NCI-H526 (cell line): ENCODE results near the gene FGF14.
A peak's percentile ranks its signal among the peaks of the same experiment; 100 is the strongest.

ENCODE experiments used
- DNase-seq, 2 experiments: peaks; one replicate each; lab custom pipeline; 2025; lab: John Stamatoyannopoulos, UW

Gene FGF14

DNA sequence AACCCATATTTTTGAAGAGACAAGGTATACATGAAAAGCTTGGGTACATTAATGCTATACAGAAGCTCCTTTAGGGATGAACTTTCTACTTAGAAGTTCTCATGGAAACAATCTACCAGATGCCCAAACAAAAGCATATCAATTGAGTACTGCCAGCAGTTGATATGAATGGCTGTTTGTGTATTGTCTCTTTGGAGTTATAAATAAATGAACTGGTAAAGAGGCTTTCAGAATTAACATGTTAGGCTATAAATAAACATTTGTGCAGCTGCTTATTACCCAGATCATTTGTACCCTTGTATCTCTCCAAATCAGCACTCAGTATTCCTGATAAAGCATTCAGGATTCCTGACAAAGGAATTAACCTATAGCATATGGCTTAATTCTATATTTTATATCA, 418.9 kb downstream of the FGF14 start:
- DNase-seq: no peak

DNA sequence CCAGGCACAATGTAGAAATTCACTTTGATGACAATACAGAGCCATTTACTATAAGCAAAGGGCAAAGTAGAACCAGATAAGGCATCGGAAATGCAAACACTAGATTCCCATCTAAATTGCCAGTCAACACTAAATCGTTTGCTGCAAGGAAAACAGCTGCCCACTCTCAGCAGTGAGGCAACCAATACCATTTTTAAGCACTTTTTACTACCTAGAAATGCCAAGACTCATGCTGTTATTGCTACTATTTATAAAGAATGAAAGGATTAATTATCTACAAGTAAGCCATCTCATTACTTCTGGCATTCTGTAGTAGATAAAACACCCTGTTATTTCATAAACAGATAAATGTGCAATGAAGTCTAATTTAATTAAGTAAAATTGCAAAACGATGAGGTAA, 422.0 kb downstream of the FGF14 start:
- DNase-seq: no peak

DNA sequence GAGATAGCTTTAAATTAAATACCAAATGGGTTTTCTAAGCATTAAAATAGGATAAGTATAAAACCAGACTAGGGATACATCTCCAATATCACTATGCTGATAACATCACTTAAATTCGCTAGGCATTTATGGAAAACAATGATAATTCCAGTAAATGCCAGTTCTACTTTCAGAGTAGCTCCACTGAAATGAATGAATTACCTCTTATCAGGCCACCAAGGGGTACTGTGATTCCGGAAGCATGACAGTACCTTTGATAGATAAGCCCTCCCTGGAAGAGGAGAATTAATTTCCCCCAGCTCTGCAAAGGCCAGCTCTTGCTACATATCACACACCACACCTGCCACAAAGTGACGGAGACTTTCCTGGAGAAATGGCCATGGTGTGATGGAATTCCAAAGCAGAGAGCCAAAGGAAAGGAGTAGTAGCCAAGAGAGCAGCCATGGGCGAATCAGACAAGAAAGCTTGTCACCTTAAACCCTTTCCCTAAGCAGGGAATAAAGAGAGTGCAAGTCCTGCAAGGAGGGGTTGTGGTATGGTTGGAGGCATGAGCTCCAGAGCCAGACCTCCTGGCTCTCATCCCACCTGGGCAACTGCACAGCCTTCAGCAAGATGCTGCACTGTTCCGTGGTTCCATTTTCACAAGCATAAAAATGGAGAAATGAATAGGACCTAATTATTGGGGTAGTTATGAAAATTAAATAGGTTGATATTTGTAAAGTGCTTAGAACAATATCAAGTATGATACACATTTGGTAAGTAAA, 423.1 kb downstream of the FGF14 start:
- DNase-seq: no peak

DNA sequence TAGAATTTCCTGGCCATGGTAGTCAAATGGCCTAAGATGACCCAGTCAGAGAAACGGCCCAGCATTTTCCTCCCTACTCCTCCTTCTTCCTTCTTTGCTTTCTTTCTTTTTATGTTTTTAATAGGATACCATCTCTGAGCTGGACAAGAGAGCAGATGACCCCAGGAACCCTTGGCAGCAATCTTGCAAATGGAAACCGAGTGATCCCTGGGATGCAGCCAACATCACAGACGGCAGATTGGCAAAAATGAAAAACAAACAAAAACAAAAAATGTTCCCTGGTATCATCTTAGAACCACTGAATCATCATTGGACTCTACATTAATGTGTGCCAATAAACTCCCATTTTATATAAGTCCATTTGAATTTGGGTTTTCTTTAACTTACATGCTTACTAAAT, 424.4 kb downstream of the FGF14 start:
- no peak for DNase-seq

DNA sequence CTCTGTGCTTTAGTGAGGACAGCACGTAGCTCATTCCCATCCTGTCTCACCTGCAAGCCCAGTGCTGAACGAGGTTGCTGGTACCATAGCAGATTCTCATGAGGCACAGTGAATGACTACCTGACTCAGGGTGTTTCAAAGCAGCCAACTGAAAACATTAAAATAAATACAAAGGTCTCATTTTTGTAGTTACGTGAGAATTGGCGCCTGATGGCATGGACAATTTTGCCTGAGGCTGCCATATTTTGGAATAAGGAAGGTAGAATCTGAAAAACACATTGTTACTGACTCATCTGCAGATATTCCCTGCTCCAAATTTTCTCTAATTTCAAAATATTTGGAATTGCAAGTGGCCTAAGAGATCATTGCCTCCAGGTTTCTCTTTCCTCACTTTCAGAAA, 429.7 kb downstream of the FGF14 start:
- DNase-seq: no peak

- no peak for DNase-seq
Measured at GRCh38 chr13:101970341-101970740, 431.5 kb downstream of the FGF14 start.

DNA sequence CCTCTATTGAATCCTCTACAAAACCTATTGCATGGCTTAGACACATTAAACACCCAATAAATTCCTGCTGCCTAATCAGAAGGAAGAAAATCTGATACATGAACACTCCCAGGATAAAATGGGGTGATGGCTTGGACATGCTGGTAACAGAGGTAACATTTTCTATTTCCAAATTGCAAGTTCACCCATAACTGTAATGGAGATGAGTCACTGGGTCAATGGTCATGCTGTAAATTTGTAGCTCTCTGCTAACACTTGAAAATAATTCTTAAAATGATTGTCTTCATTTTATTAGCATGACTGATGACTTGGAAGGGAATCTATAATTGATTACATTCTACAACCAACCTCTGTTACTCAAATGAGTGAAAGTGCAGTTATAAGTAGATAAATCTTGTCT, 434.1 kb downstream of the FGF14 start:
- no peak for DNase-seq

GRCh38 chr13:101967216-101967615, 434.6 kb downstream of the FGF14 start:
- DNase-seq: no peak

DNA sequence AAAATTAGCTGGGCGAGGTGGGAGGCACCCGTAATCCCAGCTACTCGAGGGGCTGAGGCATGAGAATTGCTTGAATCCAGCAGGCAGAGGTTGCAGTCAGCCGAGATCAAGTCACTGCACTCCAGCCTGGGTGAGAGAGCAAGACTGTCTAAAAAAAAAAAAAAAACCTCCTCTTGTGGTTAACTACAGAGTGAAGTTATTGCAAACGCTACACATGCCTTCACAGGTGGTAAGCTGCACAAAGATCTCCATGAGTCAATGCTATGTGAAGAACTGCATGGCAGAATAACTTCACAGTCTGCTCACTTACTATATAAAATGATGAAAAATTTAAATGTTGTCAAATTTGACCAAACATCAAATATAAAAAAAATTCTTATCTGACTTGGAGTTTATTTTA, 436.8 kb downstream of the FGF14 start:
- no peak for DNase-seq

- DNase-seq: no peak
Measured at GRCh38 chr13:101959016-101959415, 442.8 kb downstream of the FGF14 start.

DNA sequence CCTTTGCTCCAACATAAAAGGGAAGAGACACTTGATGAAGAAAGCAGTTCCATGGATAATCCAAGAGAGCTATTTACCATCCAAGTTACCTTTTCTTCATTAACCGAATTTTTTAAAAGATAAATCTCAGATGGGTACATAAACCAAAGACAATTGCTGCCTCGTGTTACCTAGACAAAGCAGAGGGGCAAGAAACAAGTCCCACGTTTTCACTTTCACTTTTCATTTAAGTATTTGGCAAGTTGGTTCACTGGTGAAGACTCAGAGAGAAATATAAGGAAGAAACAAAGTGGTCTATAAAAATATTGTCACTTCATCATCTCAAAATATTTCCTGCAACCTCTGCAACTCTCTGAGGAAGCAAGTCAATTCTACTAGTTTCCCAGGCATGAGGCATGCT, 446.1 kb downstream of the FGF14 start:
- no peak for DNase-seq

GRCh38 chr13:101951114-101951513, 450.7 kb downstream of the FGF14 start:
- no peak for DNase-seq

- no peak for DNase-seq
Measured at GRCh38 chr13:101949681-101950080, 452.2 kb downstream of the FGF14 start.

DNA sequence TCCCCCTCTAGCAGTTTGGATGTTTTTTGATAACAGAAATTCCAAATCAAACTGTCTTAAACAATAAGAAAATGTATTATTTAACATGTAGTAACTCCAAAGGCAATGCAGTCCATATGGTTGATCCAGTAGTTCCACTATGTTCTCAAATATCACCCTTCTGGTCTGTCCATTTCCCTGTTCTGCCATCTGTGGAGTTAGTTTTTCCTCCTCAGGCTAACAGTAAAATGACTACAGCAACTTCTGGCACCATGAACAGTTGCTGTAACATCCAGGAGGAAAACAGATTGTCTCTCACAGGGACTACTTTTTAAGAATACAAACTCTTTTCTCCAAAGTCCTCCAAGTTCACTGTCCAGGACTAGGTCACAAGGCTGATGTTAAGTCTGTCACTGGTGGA, 455.4 kb downstream of the FGF14 start:
- DNase-seq: no peak

GRCh38 chr13:101945435-101945834, 456.4 kb downstream of the FGF14 start:
- no peak for DNase-seq

DNA sequence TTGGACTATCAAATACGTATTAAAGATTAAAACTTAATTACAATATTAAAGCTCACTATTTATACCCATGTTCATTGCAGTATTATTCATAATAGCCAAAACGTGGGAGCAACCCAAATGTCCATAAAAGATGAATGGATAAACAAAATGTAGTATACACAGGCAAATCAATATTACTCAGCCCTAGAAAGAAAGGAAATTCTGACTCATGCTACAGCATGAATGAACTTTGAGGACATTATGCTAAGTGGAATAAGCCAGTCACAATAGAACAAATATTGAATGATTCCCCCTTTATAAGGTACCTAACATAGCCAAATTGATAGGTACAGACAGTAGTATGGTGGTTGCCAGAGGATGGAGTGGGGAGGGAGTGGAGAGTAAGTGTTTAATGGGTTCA, 457.3 kb downstream of the FGF14 start:
- DNase-seq: no peak

- no peak for DNase-seq
Measured at GRCh38 chr13:101942535-101943157, 459.2 kb downstream of the FGF14 start.

DNA sequence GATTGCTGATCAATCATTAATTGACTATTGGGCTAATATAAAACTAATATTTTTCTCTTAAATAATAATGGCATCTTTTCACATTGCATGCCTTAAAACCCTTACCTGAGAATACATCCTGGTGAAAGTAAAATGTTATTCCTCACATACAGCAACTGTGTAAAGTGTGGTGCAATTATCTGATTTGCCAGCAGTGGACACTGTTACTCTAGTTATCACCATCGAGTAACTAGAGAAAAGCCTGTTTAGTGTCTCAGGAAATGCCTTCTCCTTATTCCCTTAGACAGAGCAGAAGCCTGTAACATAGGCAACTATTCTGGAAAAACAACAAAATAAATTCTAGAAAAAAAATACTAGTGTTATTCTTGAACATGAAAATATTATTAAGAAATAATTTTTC, 459.8 kb downstream of the FGF14 start:
- peak; percentile 10 to 59 for DNase-seq

DNA sequence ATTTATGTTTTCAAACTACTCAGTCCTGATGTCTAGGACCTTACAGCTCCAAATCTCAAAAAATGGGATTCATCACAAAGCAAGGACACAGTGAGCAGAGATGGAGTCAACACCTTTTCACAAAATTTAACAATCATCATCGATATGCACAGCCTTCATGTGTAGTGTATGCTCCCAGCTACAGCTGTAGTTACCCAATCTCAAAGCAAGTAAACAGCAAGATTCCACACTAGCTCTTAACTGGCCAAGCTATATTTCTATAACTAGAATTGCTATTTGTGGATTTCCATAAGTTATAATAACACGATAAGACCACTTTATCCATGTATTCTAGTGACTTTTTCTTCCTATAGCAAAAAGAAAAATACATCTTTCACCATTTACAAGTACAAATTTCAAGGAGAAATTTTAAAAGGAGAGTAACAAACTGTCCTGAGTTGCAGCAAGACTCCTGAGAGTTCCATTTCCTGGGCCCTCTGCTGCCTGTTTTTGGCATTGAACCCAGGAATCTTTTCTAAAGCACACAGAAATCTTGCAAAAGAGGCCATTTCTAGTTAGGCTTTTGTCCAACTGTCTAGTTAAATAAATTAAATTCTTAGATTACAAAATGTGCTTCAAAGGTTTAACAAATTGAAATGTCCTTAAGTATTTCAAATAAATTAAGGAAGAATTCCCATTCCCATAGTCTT, 460.6 kb downstream of the FGF14 start:
- no peak for DNase-seq

- no peak for DNase-seq
Measured at GRCh38 chr13:101939370-101939769, 462.5 kb downstream of the FGF14 start.

GRCh38 chr13:101935828-101936227, 466.0 kb downstream of the FGF14 start:
- DNase-seq: no peak

DNA sequence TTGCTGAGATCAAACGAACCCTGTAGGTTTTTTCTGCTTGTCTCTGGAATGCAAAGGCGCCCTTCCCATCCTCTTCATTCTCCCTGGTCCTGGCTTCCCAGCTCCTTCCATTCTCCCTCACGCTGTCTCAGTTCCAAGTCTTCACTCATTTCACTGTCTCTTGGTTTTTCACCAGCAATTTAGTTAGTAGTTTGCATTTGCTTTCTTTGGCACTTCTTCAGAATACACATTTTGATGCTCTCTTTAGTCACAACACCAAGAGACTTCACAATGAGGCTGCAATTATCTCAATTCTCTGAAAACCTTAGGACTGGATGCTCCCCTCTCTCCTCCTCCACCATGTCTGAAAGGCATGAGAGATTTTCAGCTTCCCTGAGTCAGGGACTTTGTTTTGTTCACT, 470.7 kb downstream of the FGF14 start:
- DNase-seq: no peak

DNA sequence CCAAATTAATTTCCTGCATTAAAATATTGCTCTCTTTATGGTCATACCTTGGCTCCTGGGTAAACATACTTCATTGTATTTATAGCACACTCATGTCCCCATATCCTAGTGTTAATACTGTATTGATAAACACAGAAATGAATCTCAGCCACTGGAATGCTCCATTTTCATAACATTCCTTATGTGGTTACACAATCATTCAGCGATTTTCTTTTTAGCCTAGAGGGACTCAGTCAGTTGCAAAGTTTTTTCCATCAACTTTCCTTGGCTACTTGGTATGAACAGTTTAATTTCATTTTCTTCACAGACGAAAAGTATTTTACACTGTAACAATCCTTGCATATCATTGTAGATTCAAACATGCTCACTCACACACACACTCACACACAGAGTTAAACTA, 471.5 kb downstream of the FGF14 start:
- DNase-seq: no peak
